GM12878 (cell line): ENCODE results near the gene NIP7. TPM values are rescaled to one million over a fixed set of nuclear protein-coding genes. Genes with fewer than 3 reads are reported as not detected.

Source experiments
- ATF7 ChIP-seq: fragments of 450-650 bp; IDR thresholded peaks from 2 replicates; pipeline ENCODE4 v1.6.1; 2016; ENCODE audit warnings: low read depth, mild to moderate bottlenecking
- BMI1 ChIP-seq: fragments of 450-650 bp; IDR thresholded peaks from 2 replicates; pipeline ENCODE4 v1.6.1; 2016; ENCODE audit warnings: mild to moderate bottlenecking, moderate library complexity, borderline replicate concordance
- CBX3 ChIP-seq: fragments of 200-600 bp; sonication (generic); IDR thresholded peaks from 2 replicates; pipeline ENCODE4 v1.6.1; 2016; ENCODE audit warnings: low read depth, borderline replicate concordance
- CBX5 ChIP-seq: sonication (generic); IDR thresholded peaks from 2 replicates; pipeline ENCODE4 v1.6.1; 2016; ENCODE audit warnings: low read depth, moderate library complexity, mild to moderate bottlenecking, inconsistent platforms
- ETV6 ChIP-seq, 2 experiments: fragments of 450-650 bp in 1 of 2; IDR thresholded peaks in 1 of 2; conservative IDR thresholded peaks in 1 of 2; 2 replicates each; pipeline ENCODE4 v1.6.1; 2014; ENCODE audit warnings: antibody characterized with exemption in 1 of 2, borderline replicate concordance in 1 of 2, low read depth in 1 of 2, mild to moderate bottlenecking in 1 of 2, moderate library complexity in 1 of 2
- GABPA ChIP-seq: IDR thresholded peaks from 2 replicates; pipeline ENCODE4 v1.6.1; 2014; ENCODE audit warnings: antibody characterized with exemption, low read depth, mild to moderate bottlenecking, inconsistent platforms
- HDGF ChIP-seq: fragments of 450-650 bp; IDR thresholded peaks from 2 replicates; pipeline ENCODE4 v1.6.1; 2016; ENCODE audit warnings: antibody characterized with exemption
- IRF4 ChIP-seq: IDR thresholded peaks from 2 replicates; pipeline ENCODE4 v1.6.1; 2011; ENCODE audit warnings: low read depth, low read length
- JUNB ChIP-seq: IDR thresholded peaks from 2 replicates; pipeline ENCODE4 v1.6.1; 2016; ENCODE audit warnings: antibody characterized with exemption, mild to moderate bottlenecking
- MXI1 ChIP-seq: fragments of 150-350 bp; IDR thresholded peaks from 2 replicates; pipeline ENCODE4 v1.6.1; 2011; ENCODE audit warnings: low read depth, mild to moderate bottlenecking, inconsistent platforms, low read length, improper control_type of control experiment
- NFXL1 ChIP-seq: fragments of 450-650 bp; IDR thresholded peaks from 2 replicates; pipeline ENCODE4 v1.6.1; 2017; ENCODE audit warnings: antibody characterized with exemption, mild to moderate bottlenecking, borderline replicate concordance
- NRF1 ChIP-seq: conservative IDR thresholded peaks from 2 replicates; pipeline ENCODE4 v1.6.1; 2011; ENCODE audit warnings: mild to moderate bottlenecking, low read depth, low read length, improper control_type of control experiment
- RFX5 ChIP-seq: IDR thresholded peaks from 2 replicates; pipeline ENCODE4 v1.6.1; 2011; ENCODE audit warnings: low read depth, low read length, improper control_type of control experiment
- TBL1XR1 ChIP-seq: IDR thresholded peaks from 2 replicates; pipeline ENCODE4 v1.6.1; 2012; ENCODE audit warnings: low read depth, low read length, improper control_type of control experiment
- WRNIP1 ChIP-seq: IDR thresholded peaks from 2 replicates; pipeline ENCODE4 v1.6.1; 2011; ENCODE audit warnings: low read depth, low read length, improper control_type of control experiment, borderline replicate concordance
- ZBED1 ChIP-seq: IDR thresholded peaks from 2 replicates; pipeline ENCODE4 v1.6.1; 2016; ENCODE audit warnings: borderline replicate concordance
- ZNF207 ChIP-seq: fragments of 450-650 bp; IDR thresholded peaks from 2 replicates; pipeline ENCODE4 v1.6.1; 2014; ENCODE audit warnings: antibody characterized with exemption, mild to moderate bottlenecking, borderline replicate concordance
- polyA plus RNA-seq, 11 experiments: library from polyadenylated mRNA; depleted of rRNA in 4 of 11; unstranded in 6 of 11; stranded (reverse) in 5 of 11; fragments of >200 nt; fragmentation: Nextera tagmentation in 4 of 11; fragmentation: Illumina TruSeq in 1 of 11; extraction: Ambion mirVana in 4 of 11; extraction: Trizol in 1 of 11; gene quantifications; 1 replicate in 1 of 11; 2 replicates in 10 of 11; pipeline versions ENCODE4 v1.2.1 to v1.2.3, GENCODE V29; 2011 to 2016; ENCODE audit warnings: inconsistent platforms in 2 of 11, missing spikeins in 2 of 11, low read depth in 1 of 11
- total RNA-seq, 4 experiments: library from RNA; depleted of rRNA in 3 of 4; stranded (reverse); fragments of >200 nt in 3 of 4; fragmentation: Illumina TruSeq in 1 of 4; extraction: Trizol in 1 of 4; gene quantifications; 2 replicates each; pipeline versions ENCODE4 v1.2.1 to v1.2.3, GENCODE V29; 2013 to 2021
- TF ChIP-seq, protein P1 (sequence below): IDR thresholded peaks from 2 replicates; pipeline ENCODE4 v1.6.1; 2012; ENCODE audit warnings: low read depth, low read length, improper control_type of control experiment
- TF ChIP-seq, protein P2 (sequence below): fragments of 450-650 bp; IDR thresholded peaks from 2 replicates; pipeline ENCODE4 v1.6.1; 2017; ENCODE audit warnings: mild to moderate bottlenecking, moderate library complexity
- TF ChIP-seq, protein P3 (sequence below): fragments of 450-650 bp; IDR thresholded peaks from 2 replicates; pipeline ENCODE4 v1.6.1; 2017; ENCODE audit warnings: mild to moderate bottlenecking, low read depth, inconsistent platforms; ENCODE audit not compliant: poor library complexity, severe bottlenecking
- TF ChIP-seq, protein P4 (sequence below): fragments of 450-650 bp; IDR thresholded peaks from 2 replicates; pipeline ENCODE4 v1.6.1; 2017; ENCODE audit warnings: borderline replicate concordance

The NIP7 gene
- total and polyA plus RNA-seq, 10 of the 15 experiments (the other 5 are each of a cell fraction or from before 2014, with no cell fraction given) = 18.8 to 62.9 (median 56.7) TPM

- TF ChIP-seq WRNIP1 (no peak), BMI1 (no peak), TBL1XR1 (0 out of 2 replicates have a peak, but pooled peaks have one; percentile 25), HDGF (no peak), NRF1 (no peak; the same call in 1 of the 2 replicates), ZNF207 (peak; percentile 93), IRF4 (no peak), GABPA (no peak), JUNB (no peak), CBX5 (no peak), NFXL1 (no peak), ZBED1 (no peak), CBX3 (no peak), RFX5 (0 out of 2 replicates have a peak, but pooled peaks have one; percentile 39), MXI1 (0 out of 2 replicates have a peak, but pooled peaks have one; percentile 37), ATF7 (no peak), ETV6 (conservative IDR thresholded peaks at IDR 0.05 in 1 of 2, IDR thresholded peaks at IDR 0.05 in 1 of 2; ENCODE audit: borderline replicate concordance in 1 of 2, low read depth in 1 of 2) (no peak)
- TF ChIP-seq, protein P1, sequence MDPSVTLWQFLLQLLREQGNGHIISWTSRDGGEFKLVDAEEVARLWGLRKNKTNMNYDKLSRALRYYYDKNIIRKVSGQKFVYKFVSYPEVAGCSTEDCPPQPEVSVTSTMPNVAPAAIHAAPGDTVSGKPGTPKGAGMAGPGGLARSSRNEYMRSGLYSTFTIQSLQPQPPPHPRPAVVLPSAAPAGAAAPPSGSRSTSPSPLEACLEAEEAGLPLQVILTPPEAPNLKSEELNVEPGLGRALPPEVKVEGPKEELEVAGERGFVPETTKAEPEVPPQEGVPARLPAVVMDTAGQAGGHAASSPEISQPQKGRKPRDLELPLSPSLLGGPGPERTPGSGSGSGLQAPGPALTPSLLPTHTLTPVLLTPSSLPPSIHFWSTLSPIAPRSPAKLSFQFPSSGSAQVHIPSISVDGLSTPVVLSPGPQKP = peak; percentile 56; the same call in 1 of the 2 replicates
- TF ChIP-seq, protein P2, sequence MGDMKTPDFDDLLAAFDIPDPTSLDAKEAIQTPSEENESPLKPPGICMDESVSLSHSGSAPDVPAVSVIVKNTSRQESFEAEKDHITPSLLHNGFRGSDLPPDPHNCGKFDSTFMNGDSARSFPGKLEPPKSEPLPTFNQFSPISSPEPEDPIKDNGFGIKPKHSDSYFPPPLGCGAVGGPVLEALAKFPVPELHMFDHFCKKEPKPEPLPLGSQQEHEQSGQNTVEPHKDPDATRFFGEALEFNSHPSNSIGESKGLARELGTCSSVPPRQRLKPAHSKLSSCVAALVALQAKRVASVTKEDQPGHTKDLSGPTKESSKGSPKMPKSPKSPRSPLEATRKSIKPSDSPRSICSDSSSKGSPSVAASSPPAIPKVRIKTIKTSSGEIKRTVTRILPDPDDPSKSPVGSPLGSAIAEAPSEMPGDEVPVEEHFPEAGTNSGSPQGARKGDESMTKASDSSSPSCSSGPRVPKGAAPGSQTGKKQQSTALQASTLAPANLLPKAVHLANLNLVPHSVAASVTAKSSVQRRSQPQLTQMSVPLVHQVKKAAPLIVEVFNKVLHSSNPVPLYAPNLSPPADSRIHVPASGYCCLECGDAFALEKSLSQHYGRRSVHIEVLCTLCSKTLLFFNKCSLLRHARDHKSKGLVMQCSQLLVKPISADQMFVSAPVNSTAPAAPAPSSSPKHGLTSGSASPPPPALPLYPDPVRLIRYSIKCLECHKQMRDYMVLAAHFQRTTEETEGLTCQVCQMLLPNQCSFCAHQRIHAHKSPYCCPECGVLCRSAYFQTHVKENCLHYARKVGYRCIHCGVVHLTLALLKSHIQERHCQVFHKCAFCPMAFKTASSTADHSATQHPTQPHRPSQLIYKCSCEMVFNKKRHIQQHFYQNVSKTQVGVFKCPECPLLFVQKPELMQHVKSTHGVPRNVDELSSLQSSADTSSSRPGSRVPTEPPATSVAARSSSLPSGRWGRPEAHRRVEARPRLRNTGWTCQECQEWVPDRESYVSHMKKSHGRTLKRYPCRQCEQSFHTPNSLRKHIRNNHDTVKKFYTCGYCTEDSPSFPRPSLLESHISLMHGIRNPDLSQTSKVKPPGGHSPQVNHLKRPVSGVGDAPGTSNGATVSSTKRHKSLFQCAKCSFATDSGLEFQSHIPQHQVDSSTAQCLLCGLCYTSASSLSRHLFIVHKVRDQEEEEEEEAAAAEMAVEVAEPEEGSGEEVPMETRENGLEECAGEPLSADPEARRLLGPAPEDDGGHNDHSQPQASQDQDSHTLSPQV = peak; percentile 51; the same call in 1 of the 2 replicates
- TF ChIP-seq, protein P3, sequence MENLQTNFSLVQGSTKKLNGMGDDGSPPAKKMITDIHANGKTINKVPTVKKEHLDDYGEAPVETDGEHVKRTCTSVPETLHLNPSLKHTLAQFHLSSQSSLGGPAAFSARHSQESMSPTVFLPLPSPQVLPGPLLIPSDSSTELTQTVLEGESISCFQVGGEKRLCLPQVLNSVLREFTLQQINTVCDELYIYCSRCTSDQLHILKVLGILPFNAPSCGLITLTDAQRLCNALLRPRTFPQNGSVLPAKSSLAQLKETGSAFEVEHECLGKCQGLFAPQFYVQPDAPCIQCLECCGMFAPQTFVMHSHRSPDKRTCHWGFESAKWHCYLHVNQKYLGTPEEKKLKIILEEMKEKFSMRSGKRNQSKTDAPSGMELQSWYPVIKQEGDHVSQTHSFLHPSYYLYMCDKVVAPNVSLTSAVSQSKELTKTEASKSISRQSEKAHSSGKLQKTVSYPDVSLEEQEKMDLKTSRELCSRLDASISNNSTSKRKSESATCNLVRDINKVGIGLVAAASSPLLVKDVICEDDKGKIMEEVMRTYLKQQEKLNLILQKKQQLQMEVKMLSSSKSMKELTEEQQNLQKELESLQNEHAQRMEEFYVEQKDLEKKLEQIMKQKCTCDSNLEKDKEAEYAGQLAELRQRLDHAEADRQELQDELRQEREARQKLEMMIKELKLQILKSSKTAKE = no peak
- TF ChIP-seq, protein P4, sequence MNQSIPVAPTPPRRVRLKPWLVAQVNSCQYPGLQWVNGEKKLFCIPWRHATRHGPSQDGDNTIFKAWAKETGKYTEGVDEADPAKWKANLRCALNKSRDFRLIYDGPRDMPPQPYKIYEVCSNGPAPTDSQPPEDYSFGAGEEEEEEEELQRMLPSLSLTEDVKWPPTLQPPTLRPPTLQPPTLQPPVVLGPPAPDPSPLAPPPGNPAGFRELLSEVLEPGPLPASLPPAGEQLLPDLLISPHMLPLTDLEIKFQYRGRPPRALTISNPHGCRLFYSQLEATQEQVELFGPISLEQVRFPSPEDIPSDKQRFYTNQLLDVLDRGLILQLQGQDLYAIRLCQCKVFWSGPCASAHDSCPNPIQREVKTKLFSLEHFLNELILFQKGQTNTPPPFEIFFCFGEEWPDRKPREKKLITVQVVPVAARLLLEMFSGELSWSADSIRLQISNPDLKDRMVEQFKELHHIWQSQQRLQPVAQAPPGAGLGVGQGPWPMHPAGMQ = no peak
These were observed 28.7 kb upstream of the NIP7 start, which contains the start of gene VPS4A (continued) for GRCh38 chr16:69310653-69311532.
